ENCODE measurements around the gene NDUFAF8.

The NDUFAF8 gene

DNA sequence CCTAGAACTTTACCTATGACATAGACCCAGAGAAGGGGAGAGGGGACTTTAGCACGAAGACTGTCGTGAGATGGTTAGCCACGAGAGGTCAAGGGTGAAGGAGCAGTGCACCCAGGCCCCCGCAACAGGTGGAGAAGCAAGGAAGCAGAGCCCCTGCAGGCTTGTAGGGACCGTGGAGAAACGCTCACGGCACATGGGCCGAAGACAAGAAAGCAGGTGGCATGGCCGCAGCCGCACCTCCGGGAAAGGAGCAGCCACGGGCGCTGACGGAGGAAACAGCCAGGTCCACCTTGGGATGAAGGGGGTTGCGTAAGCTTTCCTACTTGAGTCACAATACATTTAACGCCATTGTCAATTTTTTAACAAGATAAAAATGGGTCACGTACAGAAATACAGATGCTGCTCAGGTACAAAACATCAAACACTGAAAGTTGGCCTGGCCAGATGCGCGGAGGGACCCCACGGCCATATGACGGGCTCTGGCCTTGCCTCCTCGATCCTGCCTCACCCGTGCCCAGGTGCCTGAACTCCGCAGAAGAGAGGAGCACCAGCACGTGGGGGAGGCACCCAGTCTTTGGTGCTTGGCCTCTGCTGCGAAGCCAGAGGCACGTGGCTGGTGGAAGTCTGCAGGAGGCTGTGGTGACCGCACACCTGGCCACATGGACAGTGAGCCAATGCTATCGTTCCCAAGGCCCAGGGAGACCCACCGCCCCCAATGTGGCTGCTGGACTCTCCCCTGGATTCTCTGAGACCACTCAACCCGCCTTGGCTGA is 34.8 kb downstream of the NDUFAF8 start:
- no peak for DNase-seq (ENCODE audit: low read depth in 2 of 2)

DNA sequence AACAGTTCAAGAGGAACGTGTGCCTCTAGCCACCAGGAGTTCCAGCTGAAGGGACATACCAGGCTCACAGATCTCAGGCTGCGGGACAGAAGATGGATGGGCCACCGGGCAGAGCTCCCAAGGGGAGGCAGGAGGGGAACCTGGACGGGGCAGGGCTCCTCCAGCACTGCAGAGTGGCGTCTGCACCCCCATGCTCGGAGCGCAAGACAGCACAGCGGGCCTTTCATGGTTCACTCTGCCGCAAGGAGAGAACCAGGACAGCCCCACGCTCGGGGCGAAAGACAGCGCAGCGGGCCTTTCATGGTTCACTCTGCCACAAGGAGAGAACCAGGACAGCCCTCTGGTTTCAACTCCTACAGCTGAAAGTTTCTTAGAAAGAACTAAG is 35.3 kb downstream of the NDUFAF8 start:
- DNase-seq (ENCODE audit: low read depth in 2 of 2), result no peak

DNA sequence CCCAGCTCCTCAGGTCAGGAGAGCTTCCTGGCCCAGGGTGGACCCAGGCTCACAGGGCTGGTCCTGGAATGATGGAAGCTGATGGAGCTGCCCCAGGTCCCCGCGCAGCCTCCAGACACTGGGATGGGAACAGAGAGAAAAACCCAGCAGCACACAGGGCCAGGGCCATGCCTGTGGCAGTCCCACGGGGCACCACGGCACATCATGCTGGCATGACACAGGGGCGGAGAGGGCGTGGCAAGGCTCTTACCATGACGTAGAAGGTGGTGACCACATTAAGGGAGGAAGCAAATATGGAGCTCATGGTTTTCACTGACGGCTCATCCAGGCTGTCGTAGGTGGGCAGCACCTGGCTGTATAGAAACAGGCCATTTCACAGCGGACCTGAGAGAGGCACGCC is 37.7 kb downstream of the NDUFAF8 start:
- DNase-seq (ENCODE audit: low read depth in 2 of 2), result no peak

DNA sequence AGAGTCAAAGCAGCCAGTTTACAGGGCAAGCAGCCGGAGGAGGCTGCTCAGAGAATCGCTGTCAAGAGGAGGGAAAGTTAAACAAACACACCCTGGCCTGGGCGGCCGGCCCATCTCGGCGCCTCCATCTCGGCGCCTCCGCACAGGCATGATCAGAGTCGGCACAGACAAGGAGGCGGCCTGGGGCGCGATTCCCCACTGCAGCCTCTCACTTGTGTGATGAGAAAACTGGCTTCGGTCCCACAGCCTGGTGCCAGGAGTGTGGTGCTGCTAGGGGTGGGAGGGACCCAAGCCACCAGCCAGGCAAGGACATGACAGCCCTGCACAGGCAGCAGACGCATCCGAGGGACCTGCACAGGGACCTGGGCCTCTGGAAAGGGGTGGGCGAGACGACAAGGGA is 38.3 kb downstream of the NDUFAF8 start:
- no peak for DNase-seq (ENCODE audit: low read depth in 2 of 2)

DNA sequence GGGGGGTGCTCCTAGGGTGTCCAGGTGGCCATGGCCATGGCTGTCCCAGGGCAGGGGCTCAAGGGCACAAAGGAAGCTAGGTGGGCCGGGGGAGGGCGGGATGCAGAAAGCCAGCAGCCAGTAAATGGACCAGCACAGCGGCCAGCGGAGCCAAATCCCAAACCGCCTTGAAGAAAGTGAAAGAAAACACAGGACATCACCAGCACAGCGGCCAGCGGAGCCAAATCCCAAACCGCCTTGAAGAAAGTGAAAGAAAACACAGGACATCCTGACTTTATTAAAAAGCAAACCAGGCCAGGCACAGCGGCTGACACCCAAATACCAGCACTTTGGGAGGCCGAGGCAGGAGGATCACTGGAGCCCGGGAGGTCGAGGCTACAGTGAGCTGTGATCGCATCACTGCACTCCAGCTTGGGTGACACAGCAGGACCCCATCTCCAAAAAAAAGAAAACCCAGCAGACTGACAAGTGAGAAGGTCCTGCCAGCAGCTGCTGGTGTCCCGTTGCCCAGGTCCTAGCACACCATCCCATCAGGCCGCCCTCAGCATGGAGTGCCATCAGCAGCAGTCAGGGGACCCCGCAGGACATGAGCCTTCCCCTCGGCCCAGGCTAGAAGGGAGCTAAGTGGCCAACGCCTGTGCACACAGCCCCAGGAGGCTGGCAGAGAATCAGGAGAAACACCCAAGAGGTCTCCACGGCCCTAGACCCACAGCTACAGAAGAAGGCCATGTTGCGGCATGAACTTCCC is 39.0 kb downstream of the NDUFAF8 start:
- DNase-seq (ENCODE audit: low read depth in 2 of 2), result no peak

DNA sequence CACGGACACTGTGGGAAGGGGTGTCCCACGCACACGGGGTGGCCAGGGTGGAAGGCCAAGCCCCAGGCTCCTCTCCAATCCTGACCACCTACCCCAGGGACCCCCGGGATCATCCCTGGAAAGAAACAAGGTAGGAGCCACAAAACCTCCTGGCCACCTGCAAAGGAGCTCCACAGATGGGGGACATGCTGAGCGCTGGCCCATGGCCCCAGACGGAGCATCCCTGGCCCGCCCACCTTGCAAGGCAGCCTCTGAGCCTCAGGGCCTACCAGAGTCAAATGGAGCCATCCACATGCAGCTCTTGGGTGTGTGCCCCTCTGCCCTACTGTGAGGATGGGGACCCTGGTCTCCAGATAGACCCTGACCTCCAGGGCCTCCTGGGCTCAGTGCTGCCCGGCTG is 39.7 kb downstream of the NDUFAF8 start:
- DNase-seq (ENCODE audit: low read depth in 2 of 2), result no peak

DNA sequence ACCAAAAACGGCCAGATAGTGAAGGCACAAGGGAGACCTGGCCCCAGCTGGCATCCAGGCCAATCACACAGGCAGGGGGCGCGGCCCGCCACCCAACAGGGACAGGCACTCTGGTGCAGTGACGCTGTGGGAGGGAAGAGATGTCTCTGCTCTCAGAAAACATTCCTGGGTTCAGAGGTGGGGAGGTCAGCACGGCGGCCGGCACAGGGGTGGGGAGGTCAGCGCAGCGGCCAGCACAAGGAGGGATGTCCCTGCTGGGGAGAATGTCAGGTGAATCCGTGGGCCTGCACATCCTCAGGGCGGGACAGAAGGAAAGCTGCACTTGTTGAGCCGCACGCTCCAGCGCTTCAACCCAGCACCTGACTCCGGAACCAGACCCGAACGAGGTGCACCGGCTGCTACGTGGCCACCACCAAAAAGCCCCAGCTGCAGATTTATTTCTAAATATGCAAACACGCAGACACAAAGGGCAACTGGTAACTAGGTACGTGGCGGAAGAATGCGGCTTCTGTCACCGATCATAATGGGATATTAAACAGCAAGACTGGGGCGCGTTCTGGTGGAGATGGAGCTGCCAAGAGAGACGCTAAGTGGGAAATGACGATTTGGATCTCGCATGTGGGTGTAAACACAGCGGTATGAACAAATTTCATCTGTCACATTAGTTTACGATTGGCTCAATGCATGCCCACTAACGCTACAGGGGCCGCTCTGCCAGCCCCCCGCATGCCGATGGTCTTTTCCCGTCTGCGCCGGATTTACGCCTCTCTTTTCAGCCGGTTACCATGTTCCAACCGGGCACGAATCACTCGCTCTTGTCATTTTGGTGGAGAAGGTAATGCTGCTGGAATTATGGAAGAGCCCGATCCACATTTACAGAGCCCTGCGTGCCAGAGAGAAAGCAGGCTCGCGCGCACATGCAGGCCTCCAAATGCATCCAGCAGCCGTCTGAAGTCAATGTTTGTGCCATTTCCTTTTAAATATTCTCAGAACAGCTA is 40.5 kb downstream of the NDUFAF8 start:
- no peak for DNase-seq (ENCODE audit: low read depth in 2 of 2)

DNA sequence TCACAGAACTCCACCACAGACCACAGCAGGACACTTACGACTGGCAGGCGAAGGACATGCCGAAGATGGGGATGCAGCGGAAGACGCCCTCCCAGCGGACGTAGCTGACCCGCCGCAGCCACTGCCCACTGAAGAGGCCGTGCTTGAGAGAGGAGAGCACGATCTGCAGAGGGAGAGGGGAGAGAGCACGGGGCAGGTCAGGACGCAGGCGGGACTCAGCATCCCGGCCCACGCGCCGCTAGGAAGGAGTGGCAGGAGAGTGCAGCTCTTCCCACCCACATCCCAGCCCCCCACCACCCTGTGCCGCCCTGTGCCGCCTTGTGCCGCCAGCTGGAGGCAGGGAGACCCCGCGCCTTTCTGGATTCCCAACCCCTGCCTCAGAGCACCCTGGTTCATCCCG is 41.5 kb downstream of the NDUFAF8 start:
- DNase-seq (ENCODE audit: low read depth in 2 of 2), result no peak

DNA sequence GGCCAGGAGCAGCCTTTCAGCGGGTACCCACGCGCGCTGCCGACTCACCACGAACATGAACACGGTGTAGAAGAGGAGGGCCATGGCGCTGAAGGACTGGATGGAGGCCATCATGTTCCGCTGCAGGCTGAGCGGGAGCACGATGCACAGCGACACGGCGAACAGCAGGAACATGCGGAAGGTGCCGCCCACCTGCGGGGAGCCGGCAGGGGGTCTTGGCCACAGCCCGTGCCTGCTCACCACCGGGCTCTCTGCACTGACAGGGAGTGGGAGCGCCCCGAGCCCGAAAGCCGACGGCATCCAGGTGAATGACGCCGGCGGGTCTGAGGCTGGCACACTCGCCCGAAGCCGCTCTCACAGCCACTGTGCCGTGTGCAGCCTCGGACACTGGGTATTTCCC is 43.0 kb downstream of the NDUFAF8 start:
- DNase-seq (ENCODE audit: low read depth in 2 of 2), result no peak

DNA sequence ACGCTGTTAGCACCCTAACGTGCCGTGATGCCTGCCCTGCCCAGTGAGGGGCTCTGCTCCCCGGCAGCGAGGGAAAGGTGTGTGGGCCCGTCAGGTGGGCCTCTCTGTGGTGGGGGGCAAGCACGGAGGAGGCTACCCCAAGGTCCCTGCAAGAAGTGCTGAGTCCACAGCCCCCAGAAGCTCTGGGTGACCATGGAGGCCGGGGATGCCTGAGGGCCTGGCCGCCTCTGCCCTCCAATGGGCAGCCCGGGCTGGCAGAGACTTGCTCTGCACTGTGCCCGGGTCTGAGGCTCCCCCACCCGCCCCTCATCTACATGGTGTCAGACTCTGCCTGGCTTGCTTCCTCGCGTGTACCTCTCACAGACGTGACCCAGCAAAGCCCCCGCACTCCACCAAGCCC is 43.8 kb downstream of the NDUFAF8 start:
- DNase-seq (ENCODE audit: low read depth in 2 of 2), result no peak

DNA sequence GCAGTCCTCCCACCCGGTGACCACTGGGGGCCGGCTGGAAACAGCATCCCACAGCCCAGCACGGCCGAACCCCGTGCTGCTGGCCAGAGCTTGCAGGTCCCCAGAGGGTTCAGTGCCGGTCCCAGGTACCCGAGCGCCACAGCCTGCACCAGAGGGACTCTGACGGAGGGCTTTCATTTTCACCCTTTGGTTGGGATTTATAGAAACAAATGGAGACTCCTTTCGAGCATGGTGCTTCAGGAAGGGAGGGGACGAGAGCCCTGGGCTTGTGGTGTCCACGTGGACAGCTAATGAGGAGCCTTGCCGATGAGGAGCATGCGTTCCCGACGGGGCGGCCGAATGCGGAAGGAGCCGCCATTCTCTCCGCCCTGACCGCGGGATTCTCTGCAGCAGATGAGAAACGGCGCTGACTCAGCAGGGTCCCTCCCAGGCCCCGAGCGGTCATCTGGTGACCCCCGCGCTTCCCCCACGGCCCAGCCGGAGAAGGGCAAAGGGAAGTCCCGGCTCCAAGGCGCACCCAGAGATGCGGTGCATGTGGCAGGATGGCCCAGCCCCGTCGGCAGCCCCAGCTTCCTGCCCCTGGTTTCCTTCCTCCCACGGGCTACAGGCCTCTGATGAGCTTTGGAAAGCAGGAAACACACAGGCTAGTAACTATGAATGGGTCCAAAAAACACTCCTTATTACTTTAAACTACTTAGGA is 46.2 kb downstream of the NDUFAF8 start:
- peak in 1 of 2 donors; percentile 21 for DNase-seq (ENCODE audit: low read depth in 2 of 2)

DNA sequence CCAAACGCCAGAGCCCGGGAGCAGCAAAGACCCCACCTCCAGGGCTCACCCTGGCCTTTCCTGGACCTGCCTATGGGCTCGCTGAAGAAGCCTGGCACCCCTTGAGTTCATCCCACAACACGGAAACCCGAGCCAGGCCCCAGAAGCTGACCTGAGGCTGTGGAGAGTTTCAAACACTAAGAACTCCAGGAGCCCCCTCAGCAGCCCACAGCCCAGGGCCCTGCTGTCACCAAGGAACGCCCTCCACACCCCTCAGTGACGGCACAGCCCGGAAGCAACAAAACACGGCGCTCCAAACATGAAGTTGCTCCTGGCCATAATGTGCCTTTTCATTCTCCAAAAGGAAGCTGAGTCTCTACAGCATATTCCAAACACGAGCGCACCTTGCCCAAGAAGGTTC is 46.8 kb downstream of the NDUFAF8 start:
- DNase-seq (ENCODE audit: low read depth in 2 of 2), result no peak

DNA sequence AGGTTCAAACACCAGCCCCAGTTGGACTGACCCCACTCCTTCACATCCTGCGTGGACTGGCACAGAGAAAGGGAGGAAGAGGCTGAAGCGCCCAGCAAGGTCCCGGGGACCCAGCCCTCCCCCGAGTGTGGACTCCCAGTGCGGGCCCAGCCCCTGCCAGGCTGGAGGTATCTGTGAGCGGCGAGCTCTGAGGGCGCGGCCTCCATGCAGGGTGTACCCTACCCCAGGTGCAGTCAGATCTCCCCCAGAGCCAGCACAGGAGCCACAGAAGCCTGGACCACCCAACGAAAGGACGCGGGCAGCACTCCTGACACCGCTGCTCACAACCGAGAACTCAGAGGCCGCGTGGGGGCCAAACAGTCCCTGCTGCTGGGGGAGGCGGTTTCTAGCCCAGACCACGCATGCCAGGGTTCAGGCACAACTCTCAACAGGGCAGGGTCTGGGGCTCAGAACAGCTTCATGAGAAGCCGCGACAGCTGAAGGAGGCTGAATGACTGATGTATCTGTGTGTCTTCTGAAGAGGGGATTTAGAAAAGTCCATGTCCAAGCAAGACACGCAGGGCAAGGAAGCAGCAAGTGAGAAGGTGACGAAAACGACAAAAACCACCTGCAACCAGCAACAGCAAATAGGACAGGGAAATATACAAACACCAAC is 47.5 kb downstream of the NDUFAF8 start:
- no peak for DNase-seq (ENCODE audit: low read depth in 2 of 2)

DNA sequence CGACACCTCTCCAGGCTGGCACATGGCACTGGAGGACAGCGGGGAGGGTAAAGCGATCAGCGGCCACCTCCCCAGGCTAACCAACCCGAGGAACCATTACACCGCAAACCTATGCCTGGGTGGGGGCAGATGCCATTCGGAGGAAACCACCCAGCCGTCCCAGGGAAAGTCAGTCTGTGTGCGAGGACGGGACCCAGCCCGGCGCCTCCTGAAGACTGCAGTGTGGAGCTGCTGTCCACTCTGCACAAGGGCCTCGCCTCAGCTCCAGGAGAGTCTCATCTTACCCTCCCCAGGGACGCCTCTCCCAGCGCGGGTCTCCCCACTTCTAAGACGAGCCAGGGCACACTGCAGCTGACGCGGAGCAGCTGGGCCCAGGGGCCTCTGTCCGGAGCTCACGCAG is 48.0 kb downstream of the NDUFAF8 start:
- no peak for DNase-seq (ENCODE audit: low read depth in 2 of 2)

DNA sequence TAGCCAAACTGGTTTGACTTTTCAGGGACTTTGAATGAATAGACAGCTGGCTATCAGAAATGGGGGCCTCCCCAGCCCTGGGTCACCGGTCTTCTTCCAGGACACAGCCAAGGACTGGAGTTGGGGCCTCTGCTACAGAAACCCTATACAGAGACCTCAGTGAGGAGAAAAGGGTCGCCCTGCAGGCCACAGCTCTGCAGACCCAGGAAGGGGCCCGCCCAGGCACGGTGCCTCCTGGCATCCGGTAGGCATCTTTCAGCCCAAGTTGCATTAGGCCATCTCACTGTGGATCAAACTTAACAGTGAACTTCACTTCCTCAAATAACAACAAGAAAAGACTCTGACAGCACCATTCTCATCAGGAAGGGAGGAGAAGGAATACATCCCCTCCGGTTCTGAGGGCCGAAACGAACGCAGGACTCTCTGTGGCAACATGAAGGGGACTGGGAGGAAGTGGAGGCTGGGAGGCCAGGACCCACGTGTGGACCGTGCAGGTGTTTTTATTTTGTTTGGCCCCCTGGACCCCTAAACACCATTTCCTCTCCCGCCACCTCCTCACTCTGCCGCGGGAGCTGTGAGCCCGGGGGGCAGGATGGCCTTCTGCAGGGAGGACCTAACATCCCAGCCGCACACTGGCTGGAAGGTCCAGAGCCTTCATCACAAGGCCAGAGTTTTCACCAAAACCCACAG is 48.8 kb downstream of the NDUFAF8 start:
- no peak for DNase-seq (ENCODE audit: low read depth in 2 of 2)

DNA sequence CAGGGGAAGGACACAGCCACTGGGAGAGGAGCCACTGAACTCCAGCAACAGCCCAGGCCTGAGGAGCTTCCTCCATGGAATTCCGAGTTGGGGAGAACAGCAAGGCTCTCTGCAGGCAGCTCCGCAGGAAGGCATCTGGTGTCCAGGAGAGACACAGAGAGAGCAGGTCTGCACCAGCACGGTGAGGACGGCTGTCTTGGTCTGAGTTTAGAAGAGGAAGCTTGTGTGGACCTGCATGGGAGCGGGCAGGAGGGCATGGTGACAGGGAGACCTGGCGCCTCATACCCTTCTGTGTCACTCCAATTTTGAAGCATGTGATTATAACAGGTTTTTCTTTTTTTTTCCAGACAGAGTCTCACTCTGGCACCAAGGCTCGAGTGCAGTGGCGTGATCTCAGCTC is 49.6 kb downstream of the NDUFAF8 start:
- DNase-seq (ENCODE audit: low read depth in 2 of 2), result no peak

DNA sequence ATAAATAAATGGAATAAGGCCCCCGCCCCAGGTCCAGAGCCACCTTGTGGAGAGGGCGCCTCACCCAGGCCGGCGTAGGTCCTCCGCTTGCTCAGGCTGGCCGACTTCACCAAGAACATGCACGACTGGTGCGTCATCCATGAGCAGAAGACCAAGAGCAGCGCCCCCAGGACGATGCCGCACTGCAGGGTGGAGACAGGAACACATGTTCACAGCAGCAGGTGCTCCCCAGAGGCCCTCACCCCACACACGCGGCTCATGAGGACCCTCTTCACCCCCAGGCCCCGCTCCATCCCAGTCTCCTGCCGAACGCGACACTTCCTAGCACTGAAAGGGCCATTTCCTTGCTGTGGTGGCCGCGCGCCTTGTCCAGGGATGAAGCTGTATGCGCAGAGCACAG is 50.5 kb downstream of the NDUFAF8 start:
- no peak for DNase-seq (ENCODE audit: low read depth in 2 of 2)

DNA sequence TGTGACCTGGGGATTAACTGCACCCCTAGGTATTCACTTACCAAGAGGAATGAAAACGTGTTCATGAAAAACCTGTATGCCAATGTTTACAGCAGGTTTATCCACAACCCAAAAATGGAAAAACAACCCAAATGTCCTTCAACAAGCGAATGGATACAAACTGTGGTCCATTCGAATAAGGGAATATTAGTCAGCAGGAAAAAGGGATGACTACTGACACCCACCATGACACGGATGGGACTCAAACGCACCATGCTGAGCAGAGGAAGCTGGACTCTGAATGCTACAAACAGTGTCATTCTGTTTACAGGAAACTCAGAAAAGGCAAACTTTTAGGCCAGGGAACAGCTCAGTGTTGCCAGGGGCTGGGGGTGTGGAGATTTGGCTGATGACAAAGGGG is 51.1 kb downstream of the NDUFAF8 start:
- no peak for DNase-seq (ENCODE audit: low read depth in 2 of 2)
